ENCODE results near the gene ADRA2B.

DNA sequence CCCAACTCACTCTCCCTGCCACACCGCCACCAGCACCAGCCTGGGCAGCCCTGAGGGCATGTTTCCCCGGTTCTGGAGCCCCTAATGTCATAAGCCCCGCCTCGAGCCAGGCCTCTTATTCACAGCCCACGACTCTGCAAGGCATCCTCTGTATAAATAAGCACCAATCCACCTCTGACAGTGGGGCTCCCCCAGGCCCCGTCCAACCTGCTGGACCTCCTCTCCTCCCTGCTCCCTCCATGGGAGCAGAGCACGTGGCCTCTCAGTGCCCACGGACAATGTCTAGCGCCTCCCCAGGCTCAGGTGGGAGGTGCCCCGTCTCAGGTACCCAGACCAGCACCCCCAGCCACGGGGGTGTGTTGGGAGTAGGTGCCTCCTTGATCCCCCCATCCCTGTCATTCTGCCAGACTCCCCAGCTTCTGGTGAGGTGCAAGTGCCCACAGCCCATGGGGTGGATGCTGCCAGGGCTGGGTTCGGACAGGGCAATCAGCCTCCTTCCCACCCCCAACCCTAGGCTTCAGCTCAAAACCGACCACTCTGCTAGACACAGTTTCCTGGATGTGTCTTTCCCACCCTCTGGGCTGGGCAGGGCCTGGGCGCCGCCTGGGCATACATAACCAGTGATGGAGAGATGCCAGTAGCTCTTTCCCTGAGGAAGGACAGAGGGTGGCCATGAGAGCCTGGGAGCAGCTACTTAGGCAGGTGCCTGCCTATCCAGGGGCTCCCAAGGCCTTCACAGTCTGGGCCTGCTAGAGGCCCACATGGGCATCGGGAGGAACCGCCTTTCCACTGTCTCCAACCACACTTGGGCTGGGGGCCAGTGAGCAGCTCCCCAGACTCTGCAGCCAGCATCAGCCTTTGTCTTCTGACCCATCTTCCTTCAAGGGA is 1.6 kb upstream of the ADRA2B start:
- TF ChIP-seq, protein P1, sequence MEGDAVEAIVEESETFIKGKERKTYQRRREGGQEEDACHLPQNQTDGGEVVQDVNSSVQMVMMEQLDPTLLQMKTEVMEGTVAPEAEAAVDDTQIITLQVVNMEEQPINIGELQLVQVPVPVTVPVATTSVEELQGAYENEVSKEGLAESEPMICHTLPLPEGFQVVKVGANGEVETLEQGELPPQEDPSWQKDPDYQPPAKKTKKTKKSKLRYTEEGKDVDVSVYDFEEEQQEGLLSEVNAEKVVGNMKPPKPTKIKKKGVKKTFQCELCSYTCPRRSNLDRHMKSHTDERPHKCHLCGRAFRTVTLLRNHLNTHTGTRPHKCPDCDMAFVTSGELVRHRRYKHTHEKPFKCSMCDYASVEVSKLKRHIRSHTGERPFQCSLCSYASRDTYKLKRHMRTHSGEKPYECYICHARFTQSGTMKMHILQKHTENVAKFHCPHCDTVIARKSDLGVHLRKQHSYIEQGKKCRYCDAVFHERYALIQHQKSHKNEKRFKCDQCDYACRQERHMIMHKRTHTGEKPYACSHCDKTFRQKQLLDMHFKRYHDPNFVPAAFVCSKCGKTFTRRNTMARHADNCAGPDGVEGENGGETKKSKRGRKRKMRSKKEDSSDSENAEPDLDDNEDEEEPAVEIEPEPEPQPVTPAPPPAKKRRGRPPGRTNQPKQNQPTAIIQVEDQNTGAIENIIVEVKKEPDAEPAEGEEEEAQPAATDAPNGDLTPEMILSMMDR (IDR thresholded peaks at IDR 0.05; ENCODE audit: low read length): peak; percentile 47; the same call in 1 of the 2 replicates
- TF ChIP-seq EZH2 (IDR thresholded peaks at IDR 0.05; ENCODE audit: borderline replicate concordance, low read length): no peak

All from OCI-LY1 (cell line).